Urothelium cell line (cell line): Measurements from ENCODE around the gene CLCN1.

Source experiments
- DNase-seq: peaks from one replicate; pipeline ENCODE4 v3.0.0; 2011; ENCODE audit warnings: low spot score, mixed read lengths
- FAIRE-seq: peaks from 2 replicates; lab custom pipeline; 2011; peaks lifted over from hg19 to GRCh38; lab: Jason Lieb, UNC

Gene CLCN1

GRCh38 chr7:143394777-143395176 is 78.9 kb downstream of the CLCN1 start:
- DNase-seq (no peak), FAIRE-seq (no peak)

- FAIRE-seq (no peak), DNase-seq (no peak)
Measured at GRCh38 chr7:143395187-143396149, 79.6 kb downstream of the CLCN1 start.

- FAIRE-seq (no peak), DNase-seq (no peak)
Measured at GRCh38 chr7:143396182-143396581, 80.3 kb downstream of the CLCN1 start.

- DNase-seq (no peak), FAIRE-seq (no peak)
Measured at GRCh38 chr7:143396625-143397556, 81.0 kb downstream of the CLCN1 start.

- FAIRE-seq: no peak
Measured at GRCh38 chr7:143397710-143398530, 82.0 kb downstream of the CLCN1 start.

GRCh38 chr7:143398616-143399015 is 82.7 kb downstream of the CLCN1 start:
- FAIRE-seq: no peak
- no peak for DNase-seq

More at GRCh38 chr7:143397710-143398530, 82.0 kb downstream of the CLCN1 start:
- DNase-seq: no peak

GRCh38 chr7:143399151-143399550 is 83.2 kb downstream of the CLCN1 start:
- FAIRE-seq: no peak
- DNase-seq: no peak

GRCh38 chr7:143399642-143400041 is 83.7 kb downstream of the CLCN1 start:
- DNase-seq: no peak
- FAIRE-seq: no peak

GRCh38 chr7:143401265-143401664 is 85.4 kb downstream of the CLCN1 start:
- no peak for DNase-seq
- FAIRE-seq: no peak
